ENCODE measurements around the gene PTPN4. TPM values are rescaled to one million over a fixed set of nuclear protein-coding genes. Genes with fewer than 3 reads are reported as not detected.

PTPN4 gene
- total RNA-seq, 4 donors from 2014 or later = 15.0 to 45.2 (median 21.1) TPM

GRCh38 chr2:119888680-119889079 is 129.0 kb downstream of the PTPN4 start:
- H3K27me3 ChIP-seq = no peaks in the 10 kb centered on the region
- no peaks in the 10 kb centered on the region for H3K4me1 ChIP-seq
- H3K27ac ChIP-seq = no peak overlapping the region
- peaks cover 0 to 31% (median 4%) of the 10 kb centered on the region in 4 donors for H3K9me3 ChIP-seq
- peaks cover 0 to 25% (median 0%) of the 10 kb centered on the region in 3 donors for H3K36me3 ChIP-seq
- H3K4me3 ChIP-seq = no peak overlapping the region
- DNase-seq (ENCODE audit: low spot score in 2 of 2) = no peak
- no peak for TF ChIP-seq POLR2A (IDR thresholded peaks at IDR 0.05)
- TF ChIP-seq EP300 (IDR thresholded peaks at IDR 0.05) = no peak
- TF ChIP-seq CTCF (IDR thresholded peaks at IDR 0.05) = no peak
- 57 to 70% methylated on average over 2 of the region's 2 CpGs for WGBS, 2 donors

GRCh38 chr2:119897736-119898395 is 138.1 kb downstream of the PTPN4 start:
- WGBS, 2 donors = 80 to 82% methylated on average over 5 of the region's 5 CpGs
- Histone ChIP-seq H3K4me3 (no peak overlapping the region), H3K27ac (no peak overlapping the region), H3K9me3 (no peaks in the 10 kb centered on the region), H3K4me1 (no peaks in the 10 kb centered on the region), H3K27me3 (no peaks in the 10 kb centered on the region), H3K36me3 (peaks cover 0 to 39% (median 0%) of the 10 kb centered on the region in 3 donors)
- TF ChIP-seq CTCF (IDR thresholded peaks at IDR 0.05) = no peak
- TF ChIP-seq EP300 (IDR thresholded peaks at IDR 0.05) = no peak
- no peak for TF ChIP-seq POLR2A (IDR thresholded peaks at IDR 0.05)
- DNase-seq (ENCODE audit: low spot score in 2 of 2) = no peak

- no peaks in the 10 kb centered on the region for H3K27me3 ChIP-seq
- H3K4me3 ChIP-seq = no peak overlapping the region
- TF ChIP-seq CTCF (IDR thresholded peaks at IDR 0.05) = no peak
- TF ChIP-seq EP300 (IDR thresholded peaks at IDR 0.05) = no peak
- TF ChIP-seq POLR2A (IDR thresholded peaks at IDR 0.05) = no peak
- DNase-seq (ENCODE audit: low spot score in 2 of 2) = no peak
- no peak overlapping the region for H3K27ac ChIP-seq
- peaks cover 0 to 36% (median 0%) of the 10 kb centered on the region in 3 donors for H3K36me3 ChIP-seq
- no peaks in the 10 kb centered on the region for H3K9me3 ChIP-seq
- H3K4me1 ChIP-seq = no peaks in the 10 kb centered on the region
- WGBS, 2 donors = 100% methylated on average over 2 of the region's 2 CpGs
Observed at GRCh38 chr2:119901013-119901412, 141.3 kb downstream of the PTPN4 start.

DNA sequence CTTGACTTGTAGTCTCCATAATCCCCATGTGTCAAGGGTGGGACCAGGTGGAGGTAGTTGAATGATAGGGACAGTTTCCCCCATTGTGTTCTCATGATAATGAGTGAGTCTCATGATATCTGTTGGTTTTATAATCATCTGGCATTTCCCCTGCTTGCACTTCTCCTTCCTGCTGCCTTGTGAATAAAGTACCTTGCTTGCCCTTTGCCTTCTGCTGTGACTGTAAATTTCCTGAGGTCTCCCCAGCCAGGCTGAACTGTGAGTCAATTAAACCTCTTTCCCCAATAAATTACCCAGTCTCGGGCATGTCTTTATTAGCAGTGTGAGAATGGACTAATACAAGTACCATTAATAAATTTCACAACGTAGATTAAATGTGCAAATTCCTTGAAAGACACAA is 150.8 kb downstream of the PTPN4 start:
- no peak overlapping the region for H3K4me3 ChIP-seq
- H3K9me3 ChIP-seq = peaks cover 0 to 10% (median 0%) of the 10 kb centered on the region in 4 donors
- no peak for DNase-seq (ENCODE audit: low spot score in 2 of 2)
- TF ChIP-seq CTCF (IDR thresholded peaks at IDR 0.05) = no peak
- no peak for TF ChIP-seq POLR2A (IDR thresholded peaks at IDR 0.05)
- TF ChIP-seq EP300 (IDR thresholded peaks at IDR 0.05) = no peak
- H3K36me3 ChIP-seq = peaks cover 0 to 22% (median 0%) of the 10 kb centered on the region in 3 donors
- WGBS, 2 donors = 88 to 92% methylated on average over 2 of the region's 2 CpGs
- no peaks in the 10 kb centered on the region for H3K4me1 ChIP-seq
- H3K27ac ChIP-seq = no peak overlapping the region
- H3K27me3 ChIP-seq = no peaks in the 10 kb centered on the region

DNA sequence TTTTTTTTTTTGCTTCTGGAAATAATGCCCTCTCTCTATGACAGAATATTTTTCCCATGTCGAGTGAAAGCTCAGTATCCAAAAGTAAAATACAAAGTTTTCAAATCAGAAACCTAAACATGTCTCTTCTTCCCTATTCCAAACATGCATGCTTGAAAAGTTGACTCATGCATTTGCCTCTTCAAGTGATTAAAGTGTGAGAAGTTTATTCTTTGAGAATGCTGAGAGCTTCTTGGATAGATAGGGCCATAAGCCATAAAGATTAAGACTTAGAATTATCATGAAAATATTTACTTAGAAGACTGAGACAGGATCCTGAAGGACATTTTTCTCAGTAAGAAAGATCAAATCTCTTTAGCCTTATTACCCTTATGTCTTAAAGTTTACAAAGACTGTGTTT is 154.5 kb downstream of the PTPN4 start:
- Histone ChIP-seq H3K4me1 (no peaks in the 10 kb centered on the region), H3K9me3 (peaks cover 0 to 10% (median 0%) of the 10 kb centered on the region in 4 donors), H3K4me3 (no peak overlapping the region), H3K27ac (no peak overlapping the region), H3K27me3 (no peaks in the 10 kb centered on the region), H3K36me3 (peaks cover 0 to 4% (median 0%) of the 10 kb centered on the region in 3 donors)
- no peak for DNase-seq (ENCODE audit: low spot score in 2 of 2)
- TF ChIP-seq POLR2A (IDR thresholded peaks at IDR 0.05) (no peak), CTCF (IDR thresholded peaks at IDR 0.05) (no peak), EP300 (IDR thresholded peaks at IDR 0.05) (no peak)
- 43 to 62% methylated on average over 1 of the region's 1 CpG for WGBS, 2 donors

Measured in tibial nerve (tissue), 4 donors.